Osteoblast (primary cell): ENCODE measurements around the gene ANO2. TPM values are rescaled to one million over a fixed set of nuclear protein-coding genes. Genes with fewer than 3 reads are reported as not detected.

ENCODE experiments used
- DNase-seq: peaks from one replicate; pipeline ENCODE4 v3.0.0; 2011; ENCODE audit warnings: low spot score, mixed read lengths; ENCODE audit not compliant: insufficient read length; ENCODE audit errors: missing footprints
- H2AFZ ChIP-seq: 2 replicates; pipeline ENCODE4 v1.6.0; 2011; ENCODE audit warnings: mild to moderate bottlenecking, low read length
- H3K27ac ChIP-seq: 2 replicates; pipeline ENCODE4 v1.5.1; 2011; ENCODE audit warnings: mild to moderate bottlenecking, low read depth, low read length, moderate library complexity
- H3K27me3 ChIP-seq: 2 replicates; pipeline ENCODE4 v1.6.0; 2012; ENCODE audit warnings: mild to moderate bottlenecking, control low read depth, inconsistent platforms, low read length, moderate library complexity; ENCODE audit not compliant: insufficient read depth
- H3K36me3 ChIP-seq: 2 replicates; pipeline ENCODE4 v1.5.1; 2011; ENCODE audit warnings: mild to moderate bottlenecking, low read length, control low read depth, moderate library complexity; ENCODE audit not compliant: insufficient read depth
- H3K4me1 ChIP-seq: 2 replicates; pipeline ENCODE4 v1.5.1; 2011; ENCODE audit warnings: mild to moderate bottlenecking, low read length, control low read depth, moderate library complexity; ENCODE audit not compliant: insufficient read depth
- H3K4me2 ChIP-seq: 2 replicates; pipeline ENCODE4 v1.6.0; 2011; ENCODE audit warnings: mild to moderate bottlenecking, low read length; ENCODE audit not compliant: insufficient read depth
- H3K4me3 ChIP-seq: fragments of 200-600 bp; sonication (generic); 3 replicates; pipeline ENCODE4 v1.5.1; 2012; ENCODE audit warnings: mild to moderate bottlenecking, low read length, inconsistent platforms; ENCODE audit not compliant: insufficient read depth
- H3K79me2 ChIP-seq: 2 replicates; pipeline ENCODE4 v1.6.0; 2012; ENCODE audit warnings: mild to moderate bottlenecking, low read length, control low read depth, inconsistent platforms; ENCODE audit not compliant: insufficient read depth
- H3K9me3 ChIP-seq: 2 replicates; pipeline ENCODE4 v1.5.1; 2011; ENCODE audit warnings: low read depth, low read length, control low read depth
- H4K20me1 ChIP-seq: 2 replicates; pipeline ENCODE4 v1.6.0; 2012; ENCODE audit warnings: mild to moderate bottlenecking, low read length, control low read depth; ENCODE audit not compliant: insufficient read depth
- total RNA-seq: library from RNA; depleted of rRNA; stranded (reverse); fragments of >200 nt; gene quantifications from 2 replicates; pipeline ENCODE4 v1.2.3, GENCODE V29; 2012
- TF ChIP-seq, protein P1 (sequence below): IDR thresholded peaks from 2 replicates; pipeline ENCODE4 v1.5.1; 2011; ENCODE audit warnings: mild to moderate bottlenecking, low read depth, low read length, moderate library complexity; ENCODE audit errors: extremely low read depth

ANO2 gene
- total RNA-seq, 1 donor = under 0.01 TPM

DNA sequence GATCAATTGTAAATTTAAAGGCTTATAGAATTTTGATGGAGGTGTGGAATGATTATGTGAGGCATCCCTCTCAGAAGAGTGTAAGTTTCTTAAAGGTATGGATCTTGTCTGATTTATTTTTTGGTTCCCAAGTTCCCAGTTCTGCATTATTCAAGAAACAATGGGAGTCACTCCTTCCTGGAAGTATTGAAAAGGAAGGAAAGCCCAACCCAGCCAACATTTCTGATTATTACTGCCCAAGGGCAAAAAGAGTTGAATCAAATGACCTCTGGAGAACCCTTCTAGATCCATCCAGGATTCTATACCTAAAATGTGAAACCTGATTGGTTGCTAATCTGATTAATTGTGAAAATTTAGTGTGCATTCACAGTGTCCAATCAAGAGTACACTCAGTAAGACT lies 166.2 kb downstream of the ANO2 start:
- no peak overlapping the region for H3K4me2 ChIP-seq
- no peak overlapping the region for H3K27ac ChIP-seq
- no peak for DNase-seq
- TF ChIP-seq, protein P1, sequence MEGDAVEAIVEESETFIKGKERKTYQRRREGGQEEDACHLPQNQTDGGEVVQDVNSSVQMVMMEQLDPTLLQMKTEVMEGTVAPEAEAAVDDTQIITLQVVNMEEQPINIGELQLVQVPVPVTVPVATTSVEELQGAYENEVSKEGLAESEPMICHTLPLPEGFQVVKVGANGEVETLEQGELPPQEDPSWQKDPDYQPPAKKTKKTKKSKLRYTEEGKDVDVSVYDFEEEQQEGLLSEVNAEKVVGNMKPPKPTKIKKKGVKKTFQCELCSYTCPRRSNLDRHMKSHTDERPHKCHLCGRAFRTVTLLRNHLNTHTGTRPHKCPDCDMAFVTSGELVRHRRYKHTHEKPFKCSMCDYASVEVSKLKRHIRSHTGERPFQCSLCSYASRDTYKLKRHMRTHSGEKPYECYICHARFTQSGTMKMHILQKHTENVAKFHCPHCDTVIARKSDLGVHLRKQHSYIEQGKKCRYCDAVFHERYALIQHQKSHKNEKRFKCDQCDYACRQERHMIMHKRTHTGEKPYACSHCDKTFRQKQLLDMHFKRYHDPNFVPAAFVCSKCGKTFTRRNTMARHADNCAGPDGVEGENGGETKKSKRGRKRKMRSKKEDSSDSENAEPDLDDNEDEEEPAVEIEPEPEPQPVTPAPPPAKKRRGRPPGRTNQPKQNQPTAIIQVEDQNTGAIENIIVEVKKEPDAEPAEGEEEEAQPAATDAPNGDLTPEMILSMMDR = no peak
- H3K27me3 ChIP-seq = no peaks in the 10 kb centered on the region
- H2AFZ ChIP-seq = no peak overlapping the region
- H3K79me2 ChIP-seq = no peaks in the 10 kb centered on the region
- H3K4me1 ChIP-seq = no peaks in the 10 kb centered on the region
- peaks cover 2% of the 10 kb centered on the region for H3K9me3 ChIP-seq
- H3K36me3 ChIP-seq = no peaks in the 10 kb centered on the region
- H4K20me1 ChIP-seq = no peaks in the 10 kb centered on the region
- H3K4me3 ChIP-seq = no peak overlapping the region

DNA sequence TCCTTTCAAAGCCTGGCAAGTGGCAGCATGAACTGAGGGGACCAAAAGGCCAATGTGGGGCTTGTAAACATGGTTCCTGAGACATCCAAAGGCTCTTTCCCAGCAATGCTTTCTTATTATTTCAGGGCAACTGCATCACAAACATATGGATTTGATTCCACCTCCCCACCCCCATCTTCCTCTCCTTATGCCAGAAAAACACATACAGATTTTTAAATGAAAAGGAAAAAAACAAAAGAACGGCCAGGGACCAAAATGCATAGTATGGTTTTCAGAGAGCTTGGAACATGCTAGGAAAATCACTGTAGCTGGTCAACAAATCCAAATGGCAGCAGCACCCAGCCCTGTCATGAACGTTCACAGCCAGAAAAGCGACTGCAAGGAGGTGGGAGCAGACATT lies 167.6 kb downstream of the ANO2 start:
- Histone ChIP-seq H3K36me3 (no peaks in the 10 kb centered on the region), H3K79me2 (no peaks in the 10 kb centered on the region), H3K4me3 (no peak overlapping the region), H2AFZ (no peak overlapping the region), H3K4me2 (no peak overlapping the region), H4K20me1 (no peaks in the 10 kb centered on the region), H3K4me1 (no peaks in the 10 kb centered on the region), H3K27me3 (no peaks in the 10 kb centered on the region), H3K27ac (no peak overlapping the region), H3K9me3 (no peaks in the 10 kb centered on the region)
- TF ChIP-seq, protein P1 = no peak
- no peak for DNase-seq

DNA sequence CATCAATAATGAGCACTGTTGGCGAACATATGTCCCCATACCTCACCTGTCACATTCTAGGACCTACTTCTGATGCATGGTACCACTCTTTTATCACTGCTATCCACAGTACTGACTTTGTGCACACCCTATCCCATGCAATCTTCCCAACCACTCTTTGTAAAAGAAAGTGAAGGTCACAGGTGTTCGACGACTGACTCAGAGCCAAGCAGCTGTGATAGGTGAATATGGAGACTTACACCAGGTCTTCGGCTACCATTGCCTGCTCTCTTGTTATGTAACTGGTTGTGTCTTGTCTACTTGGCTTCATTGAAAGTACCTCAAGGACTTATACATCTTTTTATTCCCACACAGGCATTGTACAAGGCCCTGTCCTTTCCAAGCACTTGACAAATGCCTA lies 169.0 kb downstream of the ANO2 start:
- no peak overlapping the region for H3K27ac ChIP-seq
- H3K9me3 ChIP-seq = no peaks in the 10 kb centered on the region
- H3K36me3 ChIP-seq = no peaks in the 10 kb centered on the region
- no peak overlapping the region for H3K4me2 ChIP-seq
- TF ChIP-seq, protein P1 = no peak
- DNase-seq = no peak
- H2AFZ ChIP-seq = no peak overlapping the region
- no peaks in the 10 kb centered on the region for H3K79me2 ChIP-seq
- no peaks in the 10 kb centered on the region for H3K4me1 ChIP-seq
- H3K4me3 ChIP-seq = no peak overlapping the region
- H3K27me3 ChIP-seq = no peaks in the 10 kb centered on the region
- H4K20me1 ChIP-seq = no peaks in the 10 kb centered on the region

DNA sequence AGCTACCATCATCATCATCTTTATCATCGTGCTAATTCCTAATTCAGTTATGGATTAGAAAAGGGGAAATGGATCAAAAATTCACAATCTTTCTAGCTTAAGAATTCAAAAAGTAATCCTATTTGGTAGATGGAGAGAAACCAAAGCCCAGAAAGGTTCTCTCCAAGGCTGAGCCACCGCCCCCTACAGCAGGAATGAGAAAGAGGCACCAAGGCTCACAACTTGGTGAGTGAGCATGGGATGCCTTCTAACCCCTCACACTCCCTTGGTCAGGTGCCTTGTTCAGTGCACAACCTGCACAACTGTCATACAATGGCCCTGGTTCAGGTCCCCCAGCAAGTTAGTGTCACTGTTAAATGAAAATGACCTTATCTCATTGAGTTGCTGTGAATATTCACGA lies 171.5 kb downstream of the ANO2 start:
- Histone ChIP-seq H3K36me3 (no peaks in the 10 kb centered on the region), H4K20me1 (no peaks in the 10 kb centered on the region), H3K4me2 (no peak overlapping the region), H3K79me2 (no peaks in the 10 kb centered on the region), H3K27ac (no peak overlapping the region), H3K27me3 (no peaks in the 10 kb centered on the region), H3K4me1 (no peaks in the 10 kb centered on the region), H2AFZ (no peak overlapping the region), H3K9me3 (no peaks in the 10 kb centered on the region), H3K4me3 (no peak overlapping the region)
- TF ChIP-seq, protein P1 = no peak
- no peak for DNase-seq
